ENCODE data around the gene PLD3. TPM values are rescaled to one million over a fixed set of nuclear protein-coding genes. Genes with fewer than 3 reads are reported as not detected.
A peak's percentile ranks its signal among the peaks of the same experiment; 100 is the strongest.

Gene PLD3
- 102 to 179 TPM (median 137 TPM) in 3 replicates for polyA plus RNA-seq
- 47.0 TPM for polyA plus RNA-seq (2011; ENCODE audit: low read depth)
- 87.3 and 199 TPM in 2 replicates for polyA plus RNA-seq (2011; cell fraction: cytosol; rRNA removed)
- polyA plus RNA-seq (2011; cell fraction: nucleus; rRNA removed) = 164 and 247 TPM in 2 replicates
- 167 and 189 TPM in 2 replicates for polyA plus RNA-seq (2012; ENCODE audit: low replicate concordance)
- polyA minus RNA-seq = 87.8 to 220 TPM (median 127 TPM) in 3 replicates
- polyA minus RNA-seq (2011; cell fraction: cytosol; rRNA and poly(A)+ RNA removed) = 371 TPM
- 163 and 220 TPM in 2 replicates for polyA minus RNA-seq (2011; cell fraction: nucleus; rRNA and poly(A)+ RNA removed)

- peak; percentile 91 for DNase-seq (ENCODE audit: low read depth, low spot score)
- dilution Hi-C loops (cut with MboI; ENCODE audit: extremely low pct_ligation_motif_present, low sequenced_read_pairs) = no loop called here
- Histone ChIP-seq H3K27me3 (ENCODE audit: control insufficient read depth, extremely low read depth, insufficient read depth, low read length) (no peaks in the 10 kb centered on the region), H3K9me1 (ENCODE audit: control insufficient read depth, extremely low read depth, insufficient read depth, low read length) (no peaks in the 10 kb centered on the region), H2AFZ (ENCODE audit: control insufficient read depth, low read length) (peak within 1 kb of the TSS; percentile 86), H3K27ac (ENCODE audit: control insufficient read depth, insufficient read depth, low read length) (peak within 1 kb of the TSS; percentile 82), H4K20me1 (ENCODE audit: control insufficient read depth, extremely low read depth, insufficient read depth, low read length) (no peaks in the 10 kb centered on the region), H3K9ac (ENCODE audit: control insufficient read depth, extremely low read depth, insufficient read depth, low read length) (peak within 1 kb of the TSS; percentile 78), H3K36me3 (ENCODE audit: control insufficient read depth in 2 of 2, extremely low read depth in 1 of 2, insufficient read depth in 2 of 2, low read length in 2 of 2) (peaks cover 0 to 4% of the 10 kb centered on the region in 2 experiments), H3K4me1 (ENCODE audit: control insufficient read depth, extremely low read depth, insufficient read depth, low read length) (peaks cover 9% of the 10 kb centered on the region), H3K4me2 (ENCODE audit: control insufficient read depth, extremely low read depth, insufficient read depth, low read depth, low read length) (peak within 1 kb of the TSS; percentile 89), H3K79me2 (ENCODE audit: control insufficient read depth, insufficient read depth, low read length) (peaks cover 35% of the 10 kb centered on the region), H3K9me3 (ENCODE audit: control insufficient read depth, low read depth, low read length) (no peaks in the 10 kb centered on the region), H3K4me3 (ENCODE audit: control insufficient read depth in 2 of 3, extremely low read depth in 1 of 3, insufficient read depth in 2 of 3, low read depth in 1 of 3, low read length in 3 of 3) (peak within 1 kb of the TSS; percentile 74 to 87 (median 78))
- TF ChIP-seq EZH2 (IDR thresholded peaks at IDR 0.05; ENCODE audit: low read length) (no peak), CTCF (optimal IDR thresholded peaks at IDR 0.05 in 1 of 3, IDR thresholded peaks at IDR 0.05 in 1 of 3, conservative IDR thresholded peaks at IDR 0.05 in 1 of 3; ENCODE audit: extremely low read depth in 1 of 3, insufficient read depth in 2 of 3, low read length in 3 of 3) (peak in 1 of 3 experiments; percentile 4)
- FAIRE-seq = peak; percentile 48
These were observed at the start of gene PLD3, which contains the start of gene C19orf47 for GRCh38 chr19:40348125-40348913. PLD3 (plus strand) TSS chr19:40348695; CDS start chr19:40366484, 17,789 bp downstream. C19orf47 (minus strand) TSS chr19:40348397; CDS start chr19:40341857, 6,540 bp downstream.

- Histone ChIP-seq H3K27me3 (ENCODE audit: control insufficient read depth, extremely low read depth, insufficient read depth, low read length) (no peaks in the 10 kb centered on the region), H3K9me3 (ENCODE audit: control insufficient read depth, low read depth, low read length) (no peaks in the 10 kb centered on the region), H3K4me2 (ENCODE audit: control insufficient read depth, extremely low read depth, insufficient read depth, low read depth, low read length) (no peak overlapping the region), H3K9me1 (ENCODE audit: control insufficient read depth, extremely low read depth, insufficient read depth, low read length) (no peaks in the 10 kb centered on the region), H4K20me1 (ENCODE audit: control insufficient read depth, extremely low read depth, insufficient read depth, low read length) (no peaks in the 10 kb centered on the region), H2AFZ (ENCODE audit: control insufficient read depth, low read length) (no peak overlapping the region), H3K79me2 (ENCODE audit: control insufficient read depth, insufficient read depth, low read length) (no peaks in the 10 kb centered on the region), H3K4me1 (ENCODE audit: control insufficient read depth, extremely low read depth, insufficient read depth, low read length) (peaks cover 25% of the 10 kb centered on the region), H3K4me3 (ENCODE audit: control insufficient read depth in 2 of 3, extremely low read depth in 1 of 3, insufficient read depth in 2 of 3, low read depth in 1 of 3, low read length in 3 of 3) (no peak overlapping the region), H3K27ac (ENCODE audit: control insufficient read depth, insufficient read depth, low read length) (no peak overlapping the region), H3K36me3 (ENCODE audit: control insufficient read depth in 2 of 2, extremely low read depth in 1 of 2, insufficient read depth in 2 of 2, low read length in 2 of 2) (no peaks in the 10 kb centered on the region), H3K9ac (ENCODE audit: control insufficient read depth, extremely low read depth, insufficient read depth, low read length) (no peak overlapping the region)
- DNase-seq (ENCODE audit: low read depth, low spot score) (no peak), FAIRE-seq (no peak)
- dilution Hi-C loops (cut with MboI; ENCODE audit: extremely low pct_ligation_motif_present, low sequenced_read_pairs) = no loop called here
- TF ChIP-seq EZH2 (IDR thresholded peaks at IDR 0.05; ENCODE audit: low read length) = no peak
- TF ChIP-seq CTCF (optimal IDR thresholded peaks at IDR 0.05 in 1 of 3, IDR thresholded peaks at IDR 0.05 in 1 of 3, conservative IDR thresholded peaks at IDR 0.05 in 1 of 3; ENCODE audit: extremely low read depth in 1 of 3, insufficient read depth in 2 of 3, low read length in 3 of 3) = no peak
These were observed 47.8 kb upstream of the PLD3 start for GRCh38 chr19:40300668-40301067.
